Measurements from ENCODE around the gene AAK1. TPM values are rescaled to one million over a fixed set of nuclear protein-coding genes. Genes with fewer than 3 reads are reported as not detected.
A peak's percentile ranks its signal among the peaks of the same experiment; 100 is the strongest.
"Not testable (repeated sequence)": the region's sequence is repeated elsewhere in the genome, so short reads cannot be mapped to it uniquely, and the experiment has no call there.

AAK1 gene
- polyA plus RNA-seq, 1 experiment = 31.1 TPM

- H3K9me3 ChIP-seq (ENCODE audit: control insufficient read depth, insufficient read depth, low read length) = no peaks in the 10 kb centered on the region; the same call in 1 of the 2 replicates
- POLR2A ChIA-PET = no interaction called here
- no peak for TF ChIP-seq CTCF (IDR thresholded peaks at IDR 0.05; ENCODE audit: low read depth, low read length)
- H3K27me3 ChIP-seq (ENCODE audit: control insufficient read depth, insufficient read depth, low read length) = no peaks in the 10 kb centered on the region
- H3K27ac ChIP-seq (ENCODE audit: low read depth, low read length) = no peak overlapping the region
- no peak for DNase-seq (ENCODE audit: low read depth, low spot score)
- H3K4me3 ChIP-seq (ENCODE audit: low read depth, low read length) = no peak overlapping the region
- CTCF ChIA-PET = no interaction called here
These were observed 19.4 kb downstream of the AAK1 start for GRCh38 chr2:69624131-69624530.

- POLR2A ChIA-PET = no interaction called here
- Histone ChIP-seq H3K9me3 (ENCODE audit: control insufficient read depth, insufficient read depth, low read length) (no peaks in the 10 kb centered on the region; the same call in 1 of the 2 replicates), H3K27me3 (ENCODE audit: control insufficient read depth, insufficient read depth, low read length) (no peaks in the 10 kb centered on the region), H3K4me3 (ENCODE audit: low read depth, low read length) (no peak overlapping the region), H3K27ac (ENCODE audit: low read depth, low read length) (peak overlapping the region; percentile 57)
- CTCF ChIA-PET = no interaction called here
- DNase-seq (ENCODE audit: low read depth, low spot score) = no peak
- no peak for TF ChIP-seq CTCF (IDR thresholded peaks at IDR 0.05; ENCODE audit: low read depth, low read length)
These were observed 20.3 kb downstream of the AAK1 start for GRCh38 chr2:69623236-69623635.

- CTCF ChIA-PET, POLR2A ChIA-PET: not testable (repeated sequence)
These were observed 20.7 kb downstream of the AAK1 start for GRCh38 chr2:69622805-69623204.

GRCh38 chr2:69622017-69622540 is 21.5 kb downstream of the AAK1 start:
- POLR2A ChIA-PET; CTCF ChIA-PET; H3K27ac ChIP-seq (ENCODE audit: low read depth, low read length); H3K4me3 ChIP-seq (ENCODE audit: low read depth, low read length); DNase-seq (ENCODE audit: low read depth, low spot score); H3K9me3 ChIP-seq (ENCODE audit: control insufficient read depth, insufficient read depth, low read length); H3K27me3 ChIP-seq (ENCODE audit: control insufficient read depth, insufficient read depth, low read length): not testable (repeated sequence)

More at GRCh38 chr2:69622805-69623204, 20.7 kb downstream of the AAK1 start:
- H3K9me3 ChIP-seq (ENCODE audit: control insufficient read depth, insufficient read depth, low read length); H3K4me3 ChIP-seq (ENCODE audit: low read depth, low read length); DNase-seq (ENCODE audit: low read depth, low spot score); H3K27me3 ChIP-seq (ENCODE audit: control insufficient read depth, insufficient read depth, low read length); H3K27ac ChIP-seq (ENCODE audit: low read depth, low read length): not testable (repeated sequence)

GRCh38 chr2:69621440-69621839 is 22.1 kb downstream of the AAK1 start:
- DNase-seq (ENCODE audit: low read depth, low spot score) = no peak
- CTCF ChIA-PET = no interaction called here
- no peak for TF ChIP-seq CTCF (IDR thresholded peaks at IDR 0.05; ENCODE audit: low read depth, low read length)

GRCh38 chr2:69620870-69621269 is 22.7 kb downstream of the AAK1 start:
- no peak for DNase-seq (ENCODE audit: low read depth, low spot score)
- Histone ChIP-seq H3K4me3 (ENCODE audit: low read depth, low read length) (no peak overlapping the region), H3K9me3 (ENCODE audit: control insufficient read depth, insufficient read depth, low read length) (no peaks in the 10 kb centered on the region; the same call in 1 of the 2 replicates), H3K27me3 (ENCODE audit: control insufficient read depth, insufficient read depth, low read length) (no peaks in the 10 kb centered on the region), H3K27ac (ENCODE audit: low read depth, low read length) (no peak overlapping the region)
- no peak for TF ChIP-seq CTCF (IDR thresholded peaks at IDR 0.05; ENCODE audit: low read depth, low read length)
- POLR2A ChIA-PET = no interaction called here
- CTCF ChIA-PET = no interaction called here

More at GRCh38 chr2:69621440-69621839, 22.1 kb downstream of the AAK1 start:
- Histone ChIP-seq H3K9me3 (ENCODE audit: control insufficient read depth, insufficient read depth, low read length) (no peaks in the 10 kb centered on the region; the same call in 1 of the 2 replicates), H3K4me3 (ENCODE audit: low read depth, low read length) (no peak overlapping the region), H3K27me3 (ENCODE audit: control insufficient read depth, insufficient read depth, low read length) (no peaks in the 10 kb centered on the region), H3K27ac (ENCODE audit: low read depth, low read length) (no peak overlapping the region)
- POLR2A ChIA-PET = no interaction called here
